H1 (cell line): Measurements from ENCODE around the gene PSPN. TPM values are rescaled to one million over a fixed set of nuclear protein-coding genes. Genes with fewer than 3 reads are reported as not detected.
A peak's percentile ranks its signal among the peaks of the same experiment; 100 is the strongest.

Source experiments
- CTCF ChIA-PET: fragments of 300-600 bp; sonication (Branson Sonifier 250); formaldehyde crosslinking; loops from one replicate; lab custom pipeline; 2021; ENCODE audit not compliant: partially characterized antibody; lab: Charles Lee
- POLR2A ChIA-PET: fragments of 300-600 bp; sonication (Branson Sonifier 250); formaldehyde crosslinking; loops from one replicate; lab custom pipeline; 2021; ENCODE audit warnings: inconsistent platforms; ENCODE audit not compliant: partially characterized antibody; lab: Charles Lee
- DNase-seq, 2 experiments: peaks; one replicate each; pipeline versions ENCODE4 v3.0.0 to v3.0.0-alpha.2; 2010 to 2022; ENCODE audit warnings: low spot score in 2 of 2, low read depth in 1 of 2, mixed read lengths in 1 of 2
- FAIRE-seq: peaks from 2 replicates; lab custom pipeline; 2011; peaks lifted over from hg19 to GRCh38; lab: Jason Lieb, UNC
- H2AFZ ChIP-seq: 2 replicates; pipeline ENCODE4 v1.8.1; 2012; ENCODE audit warnings: low read length, inconsistent platforms
- H2AK5ac ChIP-seq: 2 replicates; pipeline ENCODE4 v1.6.1; 2013; ENCODE audit warnings: low read depth, low read length
- H2BK120ac ChIP-seq: replicated peaks from 2 replicates; pipeline ENCODE3; 2013; ENCODE audit warnings: low read depth, low read length, inconsistent platforms
- H2BK12ac ChIP-seq: 2 replicates; pipeline ENCODE4 v1.6.1; 2013; ENCODE audit warnings: low read depth, low read length
- H2BK15ac ChIP-seq: 2 replicates; pipeline ENCODE4 v1.6.1; 2013; ENCODE audit warnings: low read length
- H2BK20ac ChIP-seq: 2 replicates; pipeline ENCODE4 v1.6.1; 2013; ENCODE audit warnings: low read length
- H2BK5ac ChIP-seq: 2 replicates; pipeline ENCODE4 v1.6.1; 2013; ENCODE audit warnings: low read depth, low read length
- H3K14ac ChIP-seq: 2 replicates; pipeline ENCODE4 v1.6.1; 2013; ENCODE audit warnings: inconsistent platforms; ENCODE audit not compliant: insufficient read length
- H3K18ac ChIP-seq: 2 replicates; pipeline ENCODE4 v1.6.1; 2013; ENCODE audit warnings: low read length; ENCODE audit errors: extremely low read depth
- H3K23ac ChIP-seq: 2 replicates; pipeline ENCODE4 v1.6.1; 2013; ENCODE audit warnings: inconsistent platforms; ENCODE audit not compliant: insufficient read length
- H3K23me2 ChIP-seq: 2 replicates; pipeline ENCODE4 v1.6.1; 2013; ENCODE audit warnings: low read depth, low read length
- H3K27ac ChIP-seq: 2 replicates; pipeline ENCODE4 v1.6.1; 2011; ENCODE audit warnings: low read depth, low read length, inconsistent platforms
- H3K27me3 ChIP-seq, 4 experiments: replicated peaks in 1 of 4; 1 replicate in 1 of 4; 2 replicates in 3 of 4; pipeline versions ENCODE4 v1.6.1 to v1.8.1; 2011 to 2013; ENCODE audit warnings: low read length in 3 of 4, mild to moderate bottlenecking in 3 of 4, inconsistent platforms in 2 of 4, mixed read lengths in 2 of 4, moderate library complexity in 1 of 4; ENCODE audit not compliant: control insufficient read depth in 3 of 4, insufficient read depth in 3 of 4; ENCODE audit errors: extremely low read depth in 1 of 4
- H3K36me3 ChIP-seq, 4 experiments: 2 replicates each; pipeline versions ENCODE4 v1.6.1 to v1.8.1; 2011 to 2013; ENCODE audit warnings: mild to moderate bottlenecking in 4 of 4, low read length in 3 of 4, moderate library complexity in 2 of 4, control low read depth in 1 of 4, inconsistent platforms in 1 of 4; ENCODE audit not compliant: insufficient read depth in 4 of 4, control insufficient read depth in 2 of 4
- H3K4ac ChIP-seq: replicated peaks from 2 replicates; pipeline ENCODE3; 2013; ENCODE audit warnings: low read length, low read depth, mixed read lengths, inconsistent platforms; ENCODE audit not compliant: insufficient read length
- H3K4me1 ChIP-seq, 4 experiments: replicated peaks in 1 of 4; 1 replicate in 1 of 4; 2 replicates in 3 of 4; pipeline versions ENCODE4 v1.6.1 to v1.8.1; 2011 to 2013; ENCODE audit warnings: low read length in 3 of 4, inconsistent platforms in 2 of 4, mixed read lengths in 1 of 4; ENCODE audit not compliant: insufficient read depth in 4 of 4, control insufficient read depth in 3 of 4
- H3K4me2 ChIP-seq, 2 experiments: 2 replicates each; pipeline versions ENCODE4 v1.6.1 to v1.8.1; 2011 to 2013; ENCODE audit warnings: low read depth in 2 of 2, low read length in 2 of 2, control low read depth in 1 of 2, inconsistent platforms in 1 of 2, mild to moderate bottlenecking in 1 of 2; ENCODE audit not compliant: insufficient read depth in 1 of 2
- H3K4me3 ChIP-seq, 4 experiments: fragments of 200-600, 300-600 bp in 1 of 4; sonication (generic), shearing (Covaris generic), sonication (Bioruptor Twin) in 1 of 4; 2 replicates each; pipeline versions ENCODE4 v1.5.1 to v1.8.1; 2011 to 2016; ENCODE audit warnings: low read length in 4 of 4, low read depth in 3 of 4, control low read depth in 2 of 4, inconsistent platforms in 2 of 4, mild to moderate bottlenecking in 2 of 4, mixed read lengths in 1 of 4, moderate library complexity in 1 of 4; ENCODE audit not compliant: insufficient read depth in 2 of 4; ENCODE audit errors: extremely low read depth in 1 of 4
- H3K56ac ChIP-seq: replicated peaks from 2 replicates; pipeline ENCODE3; 2013; ENCODE audit warnings: low read depth, mild to moderate bottlenecking, mixed read lengths, low read length, inconsistent platforms; ENCODE audit not compliant: insufficient read length
- H3K79me1 ChIP-seq: 2 replicates; pipeline ENCODE4 v1.6.1; 2013; ENCODE audit warnings: low read depth, low read length, control low read depth
- H3K79me2 ChIP-seq, 2 experiments: 2 replicates each; pipeline versions ENCODE4 v1.6.1 to v1.8.1; 2012 to 2013; ENCODE audit warnings: low read length in 2 of 2, mild to moderate bottlenecking in 2 of 2, inconsistent platforms in 1 of 2; ENCODE audit not compliant: insufficient read depth in 2 of 2, control insufficient read depth in 1 of 2
- H3K9ac ChIP-seq, 4 experiments: replicated peaks in 1 of 4; 1 replicate in 1 of 4; 2 replicates in 3 of 4; pipeline versions ENCODE4 v1.6.1 to v1.8.1; 2011 to 2013; ENCODE audit warnings: low read depth in 3 of 4, low read length in 3 of 4, control low read depth in 2 of 4, mild to moderate bottlenecking in 2 of 4, moderate library complexity in 2 of 4, inconsistent platforms in 1 of 4; ENCODE audit errors: extremely low read depth in 1 of 4
- H3K9me3 ChIP-seq, 2 experiments: 2 replicates each; pipeline versions ENCODE4 v1.6.1 to v1.8.1; 2012 to 2013; ENCODE audit warnings: mild to moderate bottlenecking in 2 of 2, moderate library complexity in 2 of 2, control low read depth in 1 of 2, inconsistent platforms in 1 of 2, low read depth in 1 of 2, low read length in 1 of 2, mixed read lengths in 1 of 2; ENCODE audit not compliant: insufficient read depth in 2 of 2
- H4K20me1 ChIP-seq, 2 experiments: replicated peaks in 1 of 2; 2 replicates each; pipeline versions ENCODE3 to v1.8.1; 2011 to 2013; ENCODE audit warnings: inconsistent platforms in 2 of 2, low read length in 2 of 2, mild to moderate bottlenecking in 1 of 2; ENCODE audit not compliant: insufficient read depth in 2 of 2, control insufficient read depth in 1 of 2
- H4K5ac ChIP-seq: 2 replicates; pipeline ENCODE4 v1.6.1; 2013; ENCODE audit warnings: low read length, low read depth, mixed read lengths, inconsistent platforms; ENCODE audit not compliant: insufficient read length
- H4K8ac ChIP-seq: 2 replicates; pipeline ENCODE4 v1.8.0; 2013; ENCODE audit warnings: mild to moderate bottlenecking, moderate library complexity, low read length, inconsistent platforms; ENCODE audit not compliant: insufficient read depth; ENCODE audit errors: extremely low read depth
- H4K91ac ChIP-seq: replicated peaks from 2 replicates; pipeline ENCODE3; 2013; ENCODE audit warnings: low read length, mixed read lengths, inconsistent platforms; ENCODE audit not compliant: insufficient read length
- JUN ChIP-seq: IDR thresholded peaks from 2 replicates; pipeline ENCODE4 v1.6.1; 2011; ENCODE audit warnings: low read depth, mild to moderate bottlenecking, improper control_type of control experiment, low read length
- WGBS, 2 experiments: shearing (Covaris generic) in 1 of 2; methylation state at CpG; one replicate each; pipeline versions ENCODE4 v1.1.6 to v1.1.7; 2013 to 2015; ENCODE audit warnings: low lambda C conversion rate in 2 of 2, mixed read lengths in 2 of 2, inconsistent platforms in 1 of 2, low coverage in 1 of 2, missing lambda C conversion rate in 1 of 2; ENCODE audit not compliant: insufficient replicate concordance in 2 of 2, insufficient coverage in 1 of 2, insufficient read length in 1 of 2; ENCODE audit errors: extremely low coverage in 1 of 2, missing lambda C conversion rate in 1 of 2; 5-methylcytosine and 5-hydroxymethylcytosine counted together
- polyA plus RNA-seq, 7 experiments: library from polyadenylated mRNA; depleted of rRNA in 3 of 7; stranded (reverse) in 5 of 7; unstranded in 2 of 7; fragments of >200 nt in 5 of 7; fragments of 200-250 nt in 2 of 7; gene quantifications; 1 replicate in 5 of 7; 2 replicates in 1 of 7; 4 replicates in 1 of 7; pipeline versions ENCODE4 v1.2.1 to v1.2.3, GENCODE V29; 2011 to 2013; ENCODE audit warnings: missing spikeins in 2 of 7, mixed read lengths in 2 of 7
- total RNA-seq: library from RNA; stranded (reverse); fragmentation: NEBNext Ultra II Directional; extraction: Animal tissue kit (Norgen Biotek cat#: 25700); gene quantifications from 2 replicates; pipeline ENCODE4 v1.2.1, GENCODE V29; 2021
- TF ChIP-seq, protein P1 (sequence below), 3 experiments: IDR thresholded peaks; 1 replicate in 2 of 3; 2 replicates in 1 of 3; pipeline versions ENCODE4 v1.5.1 to v1.6.1; 2011; ENCODE audit warnings: low read length in 3 of 3, mild to moderate bottlenecking in 3 of 3, inconsistent platforms in 2 of 3, low read depth in 1 of 3, moderate library complexity in 1 of 3; ENCODE audit not compliant: insufficient read depth in 1 of 3; ENCODE audit errors: control extremely low read depth in 1 of 3

Gene PSPN
- total and polyA plus RNA-seq, 2 of the 8 experiments (the other 6 are each of a cell fraction or from before 2014, with no cell fraction given): 1.0 to 2.1 TPM

DNA sequence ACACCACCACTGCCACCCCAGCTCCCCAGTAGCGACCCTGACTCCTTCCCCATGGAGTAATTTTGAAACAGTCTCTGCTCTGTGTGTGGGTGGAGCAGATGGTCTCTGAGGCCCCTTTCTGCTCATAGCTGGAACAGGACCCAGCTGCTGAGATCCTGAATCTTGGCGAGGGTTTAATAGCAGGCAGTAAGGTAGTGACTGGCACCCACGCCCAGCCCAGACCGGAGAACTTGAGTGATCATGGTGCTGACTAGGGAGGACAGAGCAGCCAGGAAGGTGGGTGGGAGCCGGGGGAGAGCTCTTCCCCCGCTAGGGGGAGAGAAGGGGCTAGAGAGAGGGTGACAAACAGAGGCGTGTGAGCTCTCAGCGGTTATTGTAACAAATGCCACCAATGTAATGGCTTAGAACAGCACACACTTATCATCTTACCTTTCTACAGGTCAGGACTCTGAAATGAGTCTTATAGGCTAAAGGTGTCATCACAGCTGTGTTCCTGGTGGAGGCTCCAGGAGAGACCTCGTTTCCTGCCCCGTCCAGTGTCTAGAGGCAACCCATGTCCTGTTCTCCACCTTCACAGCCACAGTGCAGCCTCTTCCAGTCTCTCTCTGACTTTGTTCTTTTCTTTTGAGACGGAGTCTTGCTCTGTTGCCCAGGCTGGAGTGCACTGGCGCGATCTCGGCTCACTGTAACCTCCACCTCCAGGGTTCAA is 35.1 kb downstream of the PSPN start:
- H3K4me1 ChIP-seq: no peaks in the 10 kb centered on the region
- ChIA-PET POLR2A (no interaction called here), CTCF (interaction anchor here (0.6 to 1.7 kb wide), 2 partner anchors 12 to 573 kb away, joined by 3 to 7 read pairs; no protein-coding TSS in a partner anchor)
- H3K36me3 ChIP-seq: no peaks in the 10 kb centered on the region
- H4K8ac ChIP-seq: no peak overlapping the region
- no peak for DNase-seq
- no peak for FAIRE-seq
- TF ChIP-seq, protein P1, sequence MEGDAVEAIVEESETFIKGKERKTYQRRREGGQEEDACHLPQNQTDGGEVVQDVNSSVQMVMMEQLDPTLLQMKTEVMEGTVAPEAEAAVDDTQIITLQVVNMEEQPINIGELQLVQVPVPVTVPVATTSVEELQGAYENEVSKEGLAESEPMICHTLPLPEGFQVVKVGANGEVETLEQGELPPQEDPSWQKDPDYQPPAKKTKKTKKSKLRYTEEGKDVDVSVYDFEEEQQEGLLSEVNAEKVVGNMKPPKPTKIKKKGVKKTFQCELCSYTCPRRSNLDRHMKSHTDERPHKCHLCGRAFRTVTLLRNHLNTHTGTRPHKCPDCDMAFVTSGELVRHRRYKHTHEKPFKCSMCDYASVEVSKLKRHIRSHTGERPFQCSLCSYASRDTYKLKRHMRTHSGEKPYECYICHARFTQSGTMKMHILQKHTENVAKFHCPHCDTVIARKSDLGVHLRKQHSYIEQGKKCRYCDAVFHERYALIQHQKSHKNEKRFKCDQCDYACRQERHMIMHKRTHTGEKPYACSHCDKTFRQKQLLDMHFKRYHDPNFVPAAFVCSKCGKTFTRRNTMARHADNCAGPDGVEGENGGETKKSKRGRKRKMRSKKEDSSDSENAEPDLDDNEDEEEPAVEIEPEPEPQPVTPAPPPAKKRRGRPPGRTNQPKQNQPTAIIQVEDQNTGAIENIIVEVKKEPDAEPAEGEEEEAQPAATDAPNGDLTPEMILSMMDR (IDR thresholded peaks at IDR 0.05; ENCODE audit: control extremely low read depth in 1 of 3, insufficient read depth in 1 of 3, low read depth in 1 of 3, low read length in 3 of 3): peak in 1 of 3 experiments; percentile 9; a peak in 1 of 4 replicates
- no peak for TF ChIP-seq JUN
- no peaks in the 10 kb centered on the region for H3K79me2 ChIP-seq
- H4K20me1 ChIP-seq: no peaks in the 10 kb centered on the region
- no peaks in the 10 kb centered on the region for H3K27me3 ChIP-seq
- H4K5ac ChIP-seq: no peak overlapping the region
- no peak overlapping the region for H3K14ac ChIP-seq
- no peak overlapping the region for H3K4me3 ChIP-seq
- no peak overlapping the region for H3K27ac ChIP-seq
- no peak overlapping the region for H3K56ac ChIP-seq
- H2BK15ac ChIP-seq: no peak overlapping the region
- no peak overlapping the region for H2BK12ac ChIP-seq
- H2AK5ac ChIP-seq: no peak overlapping the region
- no peak overlapping the region for H2BK5ac ChIP-seq
- no peaks in the 10 kb centered on the region for H3K23me2 ChIP-seq
- H4K91ac ChIP-seq: no peak overlapping the region
- 72% methylated on average over 14 of the region's 14 CpGs; no CpG with 5 or more reads in 1 of the 2 experiments for WGBS, 2 experiments
- H3K23ac ChIP-seq: no peak overlapping the region
- no peak overlapping the region for H3K4ac ChIP-seq
- H3K18ac ChIP-seq: no peak overlapping the region
- H2BK20ac ChIP-seq: no peak overlapping the region
- H3K9ac ChIP-seq: no peak overlapping the region
- peaks cover 8 to 22% of the 10 kb centered on the region in 2 experiments; a peak in 3 of 4 replicates for H3K9me3 ChIP-seq
- H2AFZ ChIP-seq: no peak overlapping the region
- no peak overlapping the region for H2BK120ac ChIP-seq
- H3K4me2 ChIP-seq: no peak overlapping the region
- no peaks in the 10 kb centered on the region for H3K79me1 ChIP-seq
